HG03439 (cell line): ENCODE results near the gene SGK1.
"Not testable (repeated sequence)": the region's sequence is repeated elsewhere in the genome, so short reads cannot be mapped to it uniquely, and the experiment has no call there.

Experiments used
- ATAC-seq: cut with Tn5 transposase; IDR thresholded peaks from one replicate; pipeline ENCODE4 v1.9.1; 2021; ENCODE audit warnings: mild to moderate bottlenecking, moderate library complexity; ENCODE audit not compliant: unreplicated experiment

Gene SGK1

GRCh38 chr6:134328792-134329191 is 10.9 kb upstream of the SGK1 start:
- ATAC-seq: no peak

DNA sequence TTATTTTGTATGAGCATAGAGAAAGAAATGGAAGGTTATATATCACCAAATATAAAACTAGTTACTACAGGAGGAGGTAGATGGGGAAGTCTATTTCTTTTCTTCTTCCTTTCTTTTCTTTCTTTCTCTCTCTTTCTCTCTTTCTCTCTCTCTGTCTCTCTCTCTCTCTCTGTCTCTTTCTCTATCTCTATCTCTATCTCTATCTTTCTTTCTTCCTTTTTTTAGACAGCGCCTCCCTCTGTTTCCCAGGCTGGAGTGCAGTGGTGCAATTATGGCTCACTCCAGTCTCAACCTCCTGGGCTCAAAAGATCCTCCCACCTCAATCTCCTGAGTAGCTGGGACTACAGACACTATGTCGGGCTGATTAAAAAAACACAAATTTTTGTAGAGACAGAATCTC is 10.2 kb upstream of the SGK1 start:
- ATAC-seq: no peak

GRCh38 chr6:134326192-134326591 is 8.3 kb upstream of the SGK1 start:
- ATAC-seq: not testable (repeated sequence)

- no peak for ATAC-seq
These were observed 6.9 kb upstream of the SGK1 start for GRCh38 chr6:134324766-134325165.

DNA sequence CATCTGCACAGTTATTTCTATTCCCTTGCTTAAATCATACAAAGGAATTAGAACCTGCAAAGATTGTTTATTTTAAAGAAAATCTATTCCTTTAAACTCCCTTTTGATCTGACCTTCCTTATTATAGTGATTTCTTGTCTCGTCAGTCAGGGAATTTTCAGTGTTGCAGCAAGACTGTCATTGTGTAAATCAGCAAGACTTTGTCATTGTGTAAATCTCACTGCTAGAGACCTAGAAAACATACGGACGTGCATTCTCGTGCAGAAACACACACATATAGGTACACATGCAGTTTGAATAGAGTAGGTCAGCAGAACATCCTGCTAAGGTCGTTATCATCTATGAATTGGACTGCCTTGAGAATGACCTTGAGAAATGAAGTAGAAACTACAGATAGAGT is 6.2 kb upstream of the SGK1 start:
- no peak for ATAC-seq

DNA sequence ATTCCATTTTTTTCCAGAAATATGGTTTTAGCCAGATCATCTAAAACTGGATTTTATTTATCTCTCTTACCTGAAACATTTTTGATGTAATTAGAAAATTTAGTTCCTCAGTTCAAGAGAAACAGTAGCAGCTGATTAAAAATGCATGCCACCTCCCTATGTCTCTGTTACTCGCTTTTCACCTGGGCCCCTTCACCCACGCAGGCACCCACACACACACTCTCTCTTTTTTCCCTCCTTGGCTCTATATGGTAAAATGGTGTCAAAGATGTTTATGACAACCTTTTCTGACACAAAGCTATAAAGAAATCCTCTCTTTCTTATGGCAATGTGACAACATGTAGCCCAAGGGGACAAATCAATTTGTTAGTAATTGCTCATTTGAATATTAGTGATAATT is 5.8 kb upstream of the SGK1 start:
- ATAC-seq: no peak

- ATAC-seq: no peak
These were observed 5.4 kb upstream of the SGK1 start for GRCh38 chr6:134323294-134323693.

DNA sequence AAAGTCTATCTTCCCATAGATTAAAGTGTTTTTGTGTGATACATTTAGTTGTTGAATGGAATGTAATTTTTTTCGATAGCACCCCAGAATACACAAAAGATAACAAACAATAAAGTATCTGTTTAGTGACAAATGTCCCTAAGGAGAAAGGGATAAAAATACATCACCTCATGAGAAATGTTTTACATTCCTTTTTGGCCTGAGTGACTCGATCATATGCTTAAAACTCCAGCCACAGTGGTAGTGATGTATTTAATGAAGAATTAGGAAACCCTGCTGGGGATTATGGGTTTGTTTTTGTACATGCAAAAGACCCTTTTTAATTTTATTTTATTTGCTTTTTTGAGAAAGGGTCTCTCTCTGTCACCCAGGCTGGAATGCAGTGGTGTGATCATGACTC is 4.3 kb upstream of the SGK1 start:
- ATAC-seq: no peak

- no peak for ATAC-seq
These were observed 3.3 kb upstream of the SGK1 start for GRCh38 chr6:134321246-134321645.

- ATAC-seq: not testable (repeated sequence)
These were observed 1.8 kb upstream of the SGK1 start for GRCh38 chr6:134319686-134320085.

DNA sequence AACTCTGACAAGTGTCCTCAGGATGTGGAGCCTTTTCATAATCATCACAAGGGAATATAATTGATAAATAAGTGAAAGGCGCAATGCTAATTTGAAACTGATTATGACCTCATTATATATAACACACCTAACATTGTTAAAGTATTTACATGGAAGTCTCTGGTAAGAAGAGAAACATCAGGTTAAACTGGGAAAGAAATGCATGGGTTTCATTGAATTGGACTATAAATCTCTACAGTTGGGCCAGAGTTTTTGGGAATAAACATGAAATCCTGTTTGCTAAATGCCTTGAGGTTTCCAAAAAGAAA is 1.0 kb upstream of the SGK1 start:
- ATAC-seq: no peak

DNA sequence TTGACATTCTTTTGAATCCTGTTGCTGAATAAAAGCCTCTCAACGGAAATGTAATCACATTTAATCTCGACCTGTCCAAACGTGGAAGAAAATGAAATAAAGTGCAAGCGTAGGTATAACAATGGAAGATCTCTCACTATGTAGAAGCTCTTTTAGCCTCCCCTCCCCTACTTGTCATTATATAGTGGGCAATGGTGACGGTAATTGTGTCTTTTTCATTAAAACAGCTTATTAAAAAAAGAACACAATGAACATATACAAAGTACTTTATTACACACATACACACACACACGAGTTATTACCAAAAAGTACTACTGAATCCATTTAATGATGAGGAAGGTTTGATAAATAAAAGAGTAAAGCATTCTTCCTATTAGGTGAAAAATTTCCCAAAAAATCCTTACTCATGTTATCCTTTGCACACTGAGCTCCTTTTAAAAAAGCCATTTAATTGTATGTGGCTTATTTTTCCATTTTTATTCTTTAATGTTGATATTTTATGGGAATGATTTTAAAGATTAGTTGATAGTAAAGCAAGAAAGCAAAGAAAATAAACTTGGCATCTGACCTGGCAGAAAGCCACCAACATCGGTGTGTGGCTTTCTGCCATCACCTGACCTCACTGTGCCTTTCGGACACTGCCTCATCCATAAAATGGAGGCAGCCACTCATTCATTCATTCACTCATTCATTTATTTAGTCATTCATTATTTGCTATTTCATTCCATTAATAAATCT is 493 bp upstream of the SGK1 start:
- ATAC-seq: no peak

DNA sequence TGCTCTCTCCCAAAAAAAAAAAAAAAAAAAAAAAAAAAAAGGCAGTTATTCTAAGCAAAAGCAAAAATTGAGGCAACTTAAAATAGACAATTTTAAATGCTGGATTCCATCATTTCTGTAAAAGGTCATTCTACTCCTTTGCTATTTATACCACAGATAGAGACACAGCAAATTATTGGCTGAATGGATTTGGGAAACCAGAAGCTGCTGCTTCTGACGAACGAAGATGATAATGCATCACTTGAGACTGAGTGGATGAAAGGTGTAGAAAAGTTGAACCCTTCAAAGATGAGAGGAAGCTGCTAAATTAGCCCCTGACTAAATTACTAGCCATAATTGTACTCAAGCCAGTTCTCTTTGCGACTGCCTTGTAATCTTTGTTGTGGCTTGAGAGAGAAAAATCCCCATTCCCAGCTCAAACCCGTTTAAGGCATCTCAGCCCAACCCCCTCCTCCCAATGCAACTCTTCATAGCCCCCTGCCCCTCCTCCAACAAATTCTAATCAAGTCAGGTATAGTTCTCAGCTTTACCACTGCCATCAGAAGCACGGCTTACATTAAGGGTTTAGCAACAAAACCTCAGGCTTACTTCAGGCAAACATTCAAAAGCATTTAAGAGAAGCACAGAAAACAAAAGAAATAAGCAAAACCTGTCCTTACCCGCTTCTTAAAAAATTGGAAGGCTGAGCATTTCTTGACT is 1.0 kb downstream of the SGK1 start:
- no peak for ATAC-seq

- ATAC-seq: no peak
These were observed 1.9 kb downstream of the SGK1 start for GRCh38 chr6:134315974-134316441.

GRCh38 chr6:134315189-134315588 is 2.7 kb downstream of the SGK1 start:
- no peak for ATAC-seq

DNA sequence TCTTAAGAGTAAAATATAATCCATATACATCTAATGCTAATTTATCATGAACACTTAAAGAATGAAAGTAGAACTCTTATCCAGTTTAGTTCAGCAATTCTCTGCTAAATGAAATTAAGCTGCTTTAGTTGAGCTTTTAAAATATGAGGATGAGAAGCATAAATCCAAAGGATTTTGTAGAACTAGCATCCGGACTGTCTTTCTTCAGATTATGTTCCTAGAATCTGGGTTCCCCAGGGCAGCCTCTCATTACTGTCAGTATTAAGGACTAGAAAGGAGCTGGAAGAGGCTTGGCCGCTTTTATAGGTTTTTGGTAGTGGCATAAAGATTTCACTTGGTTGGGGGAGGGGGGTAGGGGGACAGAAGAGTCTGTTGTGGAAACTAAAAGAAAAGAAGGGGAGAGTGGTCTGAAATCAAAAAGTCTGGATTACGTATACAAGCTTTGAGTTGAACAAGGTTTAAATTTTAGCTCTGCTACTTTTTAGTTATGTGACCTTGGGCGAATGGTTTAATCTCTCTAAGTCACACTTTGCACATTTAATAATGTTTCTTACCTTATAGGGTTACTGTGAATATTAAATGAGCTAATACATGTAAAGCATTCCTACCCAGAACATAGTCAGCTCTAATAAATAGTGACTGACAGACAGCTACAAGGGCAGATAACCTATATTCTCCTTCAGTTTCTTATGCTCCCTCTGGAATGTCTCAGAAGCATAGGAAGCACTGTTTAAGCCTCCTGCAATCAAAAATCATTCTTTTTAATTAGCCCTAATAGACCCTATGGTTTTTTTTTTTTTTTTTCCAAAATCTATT is 3.7 kb downstream of the SGK1 start:
- no peak for ATAC-seq

GRCh38 chr6:134312038-134312660 is 5.8 kb downstream of the SGK1 start:
- ATAC-seq: no peak

- no peak for ATAC-seq
These were observed 7.1 kb downstream of the SGK1 start for GRCh38 chr6:134310817-134311216.

DNA sequence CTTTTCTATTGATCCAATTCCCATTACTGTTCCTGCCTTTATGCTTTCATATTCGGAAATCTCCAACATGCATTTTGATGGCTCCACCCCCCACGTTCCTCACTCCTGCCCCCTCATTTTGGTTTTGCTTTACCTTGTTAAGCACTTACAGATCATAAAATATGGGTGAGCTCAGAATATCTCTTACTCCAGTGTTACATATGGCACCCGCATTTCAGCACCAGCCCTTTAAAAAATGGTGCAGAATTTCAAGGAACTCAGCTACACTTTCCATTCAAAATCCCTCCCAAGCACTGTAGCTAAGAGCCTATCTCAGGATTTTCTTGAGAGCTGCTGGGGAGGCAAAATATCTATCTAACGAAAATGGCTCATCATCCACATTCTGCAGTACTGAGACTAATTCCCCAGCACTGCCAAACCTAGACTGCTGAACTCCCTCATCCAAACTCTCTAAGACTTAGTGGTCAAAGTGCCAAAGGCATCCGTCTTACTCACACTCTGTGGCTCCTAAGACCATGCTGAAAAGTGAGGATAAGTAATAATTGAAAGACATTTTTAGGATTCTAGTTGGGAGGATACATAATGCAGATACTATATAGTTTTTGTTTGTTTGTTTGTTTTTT is 7.8 kb downstream of the SGK1 start:
- ATAC-seq: no peak

DNA sequence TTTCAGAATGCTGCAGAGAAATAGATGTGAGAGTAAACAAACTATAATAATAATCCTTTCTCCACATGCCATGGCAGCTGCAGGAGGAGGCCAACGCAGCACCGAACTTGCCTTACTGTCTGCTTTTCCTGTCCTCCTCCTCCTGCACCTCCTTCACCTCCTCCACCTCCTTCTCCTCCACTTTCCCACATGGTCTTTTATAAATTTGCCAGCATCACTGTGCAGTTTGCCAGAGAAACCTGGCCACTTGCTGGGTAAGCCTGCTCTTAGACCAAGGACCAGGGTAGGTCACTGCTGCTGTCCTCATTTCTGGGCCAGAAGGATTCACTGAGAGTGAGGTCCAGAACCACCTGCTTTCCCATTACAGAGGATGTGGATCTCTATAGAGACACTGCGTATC is 8.7 kb downstream of the SGK1 start:
- no peak for ATAC-seq

DNA sequence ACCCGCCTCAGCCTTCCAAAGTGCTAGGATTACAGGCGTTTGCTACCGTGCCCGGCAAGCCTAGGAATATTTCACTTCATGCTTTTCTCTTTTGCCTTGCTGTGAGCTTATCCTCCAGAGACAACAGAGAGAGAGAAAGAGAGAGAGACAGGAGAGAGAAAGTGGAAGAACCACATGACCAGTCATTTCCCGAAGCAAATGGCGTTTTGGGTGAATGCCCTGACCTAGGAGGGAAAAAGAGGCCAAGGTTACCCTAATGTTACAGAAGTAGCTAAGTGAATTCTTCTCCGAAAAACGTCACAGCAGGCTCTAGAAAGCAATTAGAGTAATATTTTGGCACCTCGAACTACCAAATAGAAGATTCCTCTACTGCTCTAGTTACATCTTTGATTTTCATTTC is 9.1 kb downstream of the SGK1 start:
- ATAC-seq: no peak
